ENCODE measurements around the gene THSD4.

- no peak for TF ChIP-seq EZH2 (IDR thresholded peaks at IDR 0.05)
- no peak for TF ChIP-seq POLR2AphosphoS5 (IDR thresholded peaks at IDR 0.05; ENCODE audit: borderline replicate concordance, low read depth, low read length)
- TF ChIP-seq FOXP2 (optimal IDR thresholded peaks at IDR 0.05; ENCODE audit: control extremely low read depth, extremely low read length, insufficient read depth) = no peak
These were observed 596.9 kb downstream of the THSD4 start for GRCh38 chr15:71712182-71712581.

All from SK-N-MC (cell line).